NCI-H774 (cell line): Measurements from ENCODE around the gene ESR1.
"Not testable (repeated sequence)": the region's sequence is repeated elsewhere in the genome, so short reads cannot be mapped to it uniquely, and the experiment has no call there.

Experiments used
- DNase-seq: peaks from one replicate; lab custom pipeline; 2025; lab: John Stamatoyannopoulos, UW

The ESR1 gene

DNA sequence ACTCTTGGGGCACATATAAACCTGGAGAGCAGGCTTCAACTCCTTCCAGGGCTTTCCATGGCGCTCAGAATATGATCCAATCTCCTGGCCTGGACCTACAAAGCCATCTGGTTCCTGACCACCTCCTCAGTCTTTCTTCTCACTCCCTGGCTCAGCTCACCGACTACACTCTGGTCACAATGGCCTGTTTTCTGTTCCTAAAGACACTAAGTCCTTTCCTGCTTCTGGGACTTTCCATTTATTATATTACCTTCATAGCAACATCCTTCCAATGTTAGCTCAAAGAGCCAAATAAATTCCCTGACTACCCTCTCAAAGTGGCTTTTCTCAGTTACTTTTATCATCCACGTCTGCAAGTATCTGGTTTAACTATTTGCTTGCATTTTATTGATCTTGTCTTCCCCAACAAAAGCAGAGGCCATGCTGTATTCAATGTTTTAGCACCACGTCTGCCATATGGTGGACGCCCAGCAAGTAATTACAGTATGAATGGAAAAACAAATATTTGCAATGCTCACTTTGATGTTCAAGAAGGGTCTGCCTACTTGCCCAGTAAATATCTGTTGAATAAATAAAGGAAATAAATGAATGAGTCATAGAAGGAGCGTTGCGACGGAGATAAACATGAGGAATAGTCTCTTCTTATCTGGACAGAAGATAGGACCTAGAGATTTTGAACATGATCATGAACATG lies 328.4 kb downstream of the ESR1 start:
- DNase-seq, result peak; percentile 87

DNA sequence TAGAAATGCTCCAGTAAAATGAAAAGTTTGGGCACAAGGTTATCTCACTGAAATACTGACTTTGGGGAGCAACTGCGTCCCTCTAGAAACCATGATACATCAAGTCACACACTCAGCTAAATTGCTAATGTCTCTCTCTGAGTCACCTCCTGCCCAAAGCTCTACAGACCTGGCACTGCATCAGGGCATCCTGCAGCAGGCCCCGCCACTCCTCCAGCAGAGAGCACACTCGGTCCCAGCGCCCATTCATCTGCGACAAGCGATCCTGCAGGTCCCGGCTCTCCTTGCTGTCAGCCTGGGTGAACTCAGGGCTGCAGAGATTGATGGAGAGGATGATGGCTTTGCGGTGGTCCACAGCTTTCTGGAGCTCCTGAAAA lies 329.0 kb downstream of the ESR1 start:
- peak; percentile 83 for DNase-seq

DNA sequence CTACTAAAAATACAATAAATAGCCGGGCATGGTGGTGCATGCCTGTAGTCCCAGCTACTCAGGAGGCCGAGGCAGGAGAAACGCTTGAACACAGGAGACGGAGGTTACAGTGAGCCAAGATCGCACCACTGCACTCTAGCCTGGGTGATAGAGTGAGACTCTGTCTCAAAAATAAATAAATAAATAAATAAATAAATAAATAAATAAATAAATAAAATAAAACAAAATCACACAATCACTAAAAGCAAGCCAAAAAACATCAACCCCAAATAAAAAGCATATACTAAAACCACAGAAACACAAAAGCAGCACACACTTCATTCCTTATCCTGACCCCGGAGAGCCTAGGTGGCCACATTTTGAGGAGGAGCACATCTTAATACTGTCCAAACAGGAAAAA lies 330.9 kb downstream of the ESR1 start:
- not testable (repeated sequence) for DNase-seq

DNA sequence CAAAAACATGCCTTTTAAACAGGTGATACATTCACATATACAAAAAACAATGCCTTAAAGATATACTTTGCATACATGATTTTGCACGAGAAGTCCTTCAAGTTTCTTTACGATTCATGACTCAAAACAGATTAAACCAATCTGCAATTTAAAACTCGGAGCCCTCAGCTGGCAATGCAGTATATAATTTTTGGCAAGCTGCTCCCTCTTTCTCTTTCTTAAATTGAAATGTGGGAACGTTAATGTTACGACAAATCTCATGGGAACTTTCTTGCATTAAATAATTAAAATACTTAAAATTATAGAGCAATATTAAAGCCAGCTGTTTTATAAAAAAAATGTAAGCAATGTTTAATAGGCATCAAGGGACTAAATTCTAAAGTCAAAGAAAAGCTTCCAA lies 334.6 kb downstream of the ESR1 start:
- DNase-seq, result no peak

DNA sequence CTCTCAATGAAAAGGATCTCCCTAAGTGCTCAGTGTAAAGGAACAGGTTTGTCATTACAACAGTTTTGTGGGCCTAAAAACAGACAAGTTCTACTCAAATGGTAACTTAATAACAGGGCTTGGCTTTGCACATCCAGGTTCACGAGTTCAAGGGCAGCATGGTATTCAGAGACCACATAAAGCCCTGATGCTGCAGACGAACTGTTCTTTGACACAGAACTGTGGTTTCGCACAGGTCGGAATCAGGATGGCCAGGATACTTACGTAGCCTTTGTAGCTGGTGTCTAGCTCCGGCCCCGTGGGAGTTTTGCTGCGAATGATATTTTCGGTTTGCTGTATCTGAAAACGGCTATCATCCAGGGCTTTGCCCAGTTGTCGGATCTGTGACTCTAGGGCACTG lies 335.9 kb downstream of the ESR1 start:
- no peak for DNase-seq

DNA sequence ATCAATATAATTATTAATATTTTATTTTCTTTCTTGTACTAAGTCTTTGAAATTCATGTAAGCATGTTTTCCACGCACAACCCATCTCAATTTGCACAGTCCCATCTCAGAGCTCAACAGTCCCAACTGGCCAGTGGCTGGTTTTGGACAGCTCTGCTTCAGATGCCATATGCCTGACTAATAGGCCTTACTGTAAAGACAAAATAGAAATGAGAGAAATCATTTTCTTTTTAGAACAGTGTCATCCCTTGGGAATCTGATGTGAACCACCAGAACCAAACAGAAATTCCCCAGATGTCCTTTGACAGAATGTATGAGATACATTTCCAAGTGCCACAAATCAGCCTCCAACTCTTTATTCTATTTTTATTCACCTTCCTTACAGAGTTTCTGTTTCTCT lies 338.9 kb downstream of the ESR1 start:
- DNase-seq, result no peak

DNA sequence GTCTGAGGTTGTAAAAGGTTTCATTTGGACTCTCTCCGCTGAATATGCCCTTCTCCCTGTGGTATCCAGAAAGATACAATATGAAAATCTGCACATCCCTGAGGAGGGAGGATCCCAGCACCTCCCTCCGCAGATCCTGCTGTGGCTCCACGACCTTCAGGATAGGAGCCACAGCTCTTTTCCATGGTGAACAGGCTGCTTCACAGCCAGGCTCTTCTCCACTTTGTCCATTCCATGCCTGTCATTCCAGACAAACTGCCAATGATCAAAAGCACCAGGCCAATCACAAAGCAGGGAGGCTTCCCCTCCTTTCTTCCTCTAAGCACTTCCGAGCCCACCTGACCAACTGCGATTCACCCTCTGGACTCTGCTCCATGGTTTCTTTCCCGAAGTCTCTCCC lies 339.8 kb downstream of the ESR1 start:
- DNase-seq, result no peak

DNA sequence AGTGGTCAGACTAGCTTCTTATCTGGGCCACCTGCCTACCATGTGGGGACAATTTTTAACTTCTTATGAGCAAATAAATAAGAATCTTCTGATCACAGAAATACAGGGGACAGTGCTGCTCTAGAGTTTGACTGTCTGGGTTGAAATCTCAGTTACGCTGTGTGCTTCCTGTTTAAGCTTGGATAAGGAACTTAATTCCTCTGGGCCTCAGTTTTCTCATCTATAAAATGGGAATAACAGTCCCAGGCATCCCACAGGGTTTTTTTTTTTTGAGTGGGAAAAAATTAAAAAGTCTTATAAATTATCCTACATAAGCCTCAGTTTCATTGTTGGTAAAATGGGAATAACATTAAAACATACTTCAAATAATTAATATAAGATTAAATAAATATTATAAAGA lies 340.9 kb downstream of the ESR1 start:
- DNase-seq, result no peak

DNA sequence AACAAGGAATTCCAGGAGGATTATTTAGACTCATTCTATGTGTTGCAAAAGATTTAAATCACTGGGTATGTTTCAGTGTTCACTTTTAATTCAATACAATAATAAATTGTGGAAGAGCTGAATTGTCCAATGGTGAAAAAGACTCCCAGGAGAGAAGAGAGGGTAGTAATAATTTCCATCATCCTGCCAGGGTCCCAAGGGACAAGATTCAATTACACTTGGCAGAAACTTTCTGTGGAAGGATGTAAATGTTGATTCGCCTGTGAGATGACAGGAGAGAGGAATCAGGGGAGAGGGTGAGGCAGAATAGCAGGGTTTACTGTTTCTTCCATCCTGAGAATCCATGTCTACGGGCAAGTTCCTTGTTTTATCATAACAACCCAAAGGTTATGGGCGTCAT lies 342.7 kb downstream of the ESR1 start:
- no peak for DNase-seq

DNA sequence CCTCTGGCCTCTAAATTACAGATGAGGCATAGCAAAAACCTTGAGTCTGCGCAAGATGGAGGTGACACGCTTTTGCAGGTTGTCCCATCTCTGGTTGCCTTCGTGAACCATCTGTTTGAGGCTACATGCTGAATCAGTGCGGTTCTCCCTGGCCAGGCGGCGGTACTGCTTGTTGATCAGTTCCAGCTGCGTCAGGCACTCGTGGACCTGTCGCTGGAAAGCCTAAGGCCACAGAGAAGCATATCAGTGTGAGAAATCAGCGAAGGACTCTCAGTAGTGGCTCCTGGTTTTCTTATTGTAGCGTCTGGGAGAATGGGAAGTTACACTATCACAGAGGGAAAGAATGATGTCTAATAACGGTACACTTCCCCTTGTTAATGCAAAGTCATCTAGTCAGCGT lies 344.4 kb downstream of the ESR1 start:
- DNase-seq, result no peak

DNA sequence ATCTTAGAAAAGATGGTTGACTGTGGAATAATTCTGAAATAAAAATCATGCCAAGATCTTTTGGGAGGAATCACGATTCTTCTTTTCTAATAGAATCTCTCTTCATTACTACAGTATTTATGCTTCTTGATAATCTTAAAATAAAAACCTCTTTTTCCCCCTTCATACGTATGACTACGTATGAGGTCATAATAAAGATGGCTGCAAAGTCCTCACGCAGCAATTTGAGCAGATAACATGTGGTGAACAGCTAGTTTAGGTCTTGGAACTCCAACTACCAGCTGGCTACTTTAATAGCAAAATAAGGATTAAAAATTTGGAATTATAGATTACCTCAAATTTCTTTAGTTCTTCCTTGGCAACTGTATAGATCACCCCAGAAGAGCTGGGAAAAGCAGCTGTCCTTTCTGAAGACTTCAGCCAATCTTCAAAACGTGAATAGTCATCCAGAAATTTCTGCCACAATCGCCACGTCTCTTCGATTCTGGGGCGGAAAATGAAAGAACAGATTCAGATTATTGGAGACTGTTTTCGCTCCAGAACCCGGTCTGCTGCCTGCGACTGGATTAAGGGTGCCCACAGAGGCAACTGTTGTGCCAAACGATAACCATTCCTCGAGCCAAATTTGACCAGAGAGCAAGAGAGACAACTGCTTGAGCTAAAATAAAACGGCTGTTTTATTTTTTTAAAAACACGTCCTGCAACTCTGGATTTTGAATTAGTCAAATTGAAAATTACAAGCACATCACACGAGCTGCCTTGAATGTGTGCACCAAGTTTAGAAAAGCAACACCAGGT lies 347.3 kb downstream of the ESR1 start:
- DNase-seq, result no peak

DNA sequence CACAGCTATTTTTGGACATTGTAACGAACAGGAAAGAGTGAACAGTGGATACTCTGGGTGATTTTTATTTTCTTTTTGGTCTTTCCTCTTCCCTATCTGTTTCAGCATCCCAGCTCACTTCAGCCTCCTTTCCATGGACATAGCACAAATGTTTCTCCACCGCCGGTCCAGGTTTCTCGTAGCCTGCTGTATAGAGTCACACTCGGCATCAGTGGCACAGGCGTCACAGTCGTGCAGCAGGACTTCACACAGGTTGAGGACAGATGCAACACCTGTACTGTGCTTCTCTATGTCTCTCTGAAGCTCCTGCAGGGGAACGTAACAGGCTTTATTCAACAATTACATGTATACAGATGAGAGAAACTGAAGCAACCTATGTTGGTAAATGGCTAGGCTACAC lies 348.3 kb downstream of the ESR1 start:
- DNase-seq, result no peak

DNA sequence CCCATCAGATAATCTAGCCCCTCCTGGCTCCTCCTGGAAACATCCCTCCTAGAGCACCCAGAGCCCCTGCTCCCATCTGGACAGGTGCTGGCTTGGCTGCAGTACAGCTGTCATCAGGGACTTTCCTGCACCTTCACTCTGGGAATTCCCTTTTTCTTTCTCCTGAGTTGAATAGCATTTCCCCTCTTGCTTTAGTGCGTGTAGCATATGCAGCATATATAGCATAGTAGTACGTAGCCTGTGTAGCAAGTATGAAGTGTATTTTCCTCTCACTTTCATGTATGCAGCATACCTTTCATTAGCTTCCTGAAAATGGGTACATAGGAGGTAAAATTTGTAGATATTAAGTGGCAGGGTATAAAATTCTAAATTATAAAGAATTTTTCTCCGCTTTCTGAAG lies 352.9 kb downstream of the ESR1 start:
- no peak for DNase-seq

DNA sequence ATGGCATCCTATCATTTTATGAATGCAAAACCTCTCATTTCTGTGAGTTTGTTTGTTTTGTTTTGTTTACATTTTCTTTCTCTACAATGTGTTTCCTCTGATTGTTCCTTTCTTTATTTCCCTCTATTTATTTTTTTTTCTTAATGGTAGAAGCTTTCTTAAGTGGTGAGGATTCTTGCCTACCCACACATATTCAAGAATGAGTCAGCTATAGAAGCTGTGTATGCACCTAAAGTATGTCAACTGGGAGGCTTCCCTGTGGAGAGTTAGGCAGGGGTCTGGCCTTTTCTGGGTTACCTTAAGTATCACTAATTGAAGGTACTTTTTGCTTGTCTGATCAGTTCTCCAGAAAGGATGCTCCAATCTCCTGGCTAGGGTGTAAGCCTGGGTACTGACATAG lies 354.0 kb downstream of the ESR1 start:
- DNase-seq, result no peak

DNA sequence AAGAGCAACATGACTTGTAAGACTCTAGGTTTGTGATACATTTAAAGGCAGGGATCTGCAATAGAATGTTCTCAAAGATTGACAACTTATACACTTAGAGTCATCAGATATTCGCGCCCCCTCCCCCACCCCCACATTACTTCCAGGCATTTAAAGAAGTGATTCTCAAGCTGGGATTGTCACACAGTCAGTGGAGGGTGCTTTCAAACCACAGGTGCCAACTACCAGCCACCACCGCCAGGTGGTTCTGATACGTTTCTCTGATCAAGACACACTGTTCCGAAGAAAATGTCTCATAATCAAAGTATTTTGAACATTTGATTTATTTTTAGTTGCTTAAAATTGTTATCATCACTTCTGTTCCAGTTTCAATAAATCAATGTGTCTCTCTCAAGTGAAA lies 357.5 kb downstream of the ESR1 start:
- no peak for DNase-seq

DNA sequence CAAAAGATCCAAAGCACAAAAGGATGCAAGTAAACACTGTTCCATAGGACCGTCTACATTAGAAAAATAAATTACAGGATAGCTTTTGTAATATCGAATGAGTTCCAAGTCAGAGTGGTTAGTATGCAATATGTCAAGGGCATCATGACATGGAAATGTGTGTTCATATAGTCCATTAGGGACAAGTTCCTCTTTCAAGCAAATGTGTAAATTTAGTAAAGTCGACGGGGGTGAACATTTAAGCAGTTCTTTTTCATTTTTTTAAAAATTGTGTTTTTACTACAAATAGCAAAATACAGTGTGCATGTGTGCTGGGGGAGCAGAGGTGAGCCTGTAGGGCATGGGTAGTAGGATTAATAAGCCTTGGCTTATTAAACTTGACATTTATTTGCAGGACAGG lies 359.0 kb downstream of the ESR1 start:
- no peak for DNase-seq

DNA sequence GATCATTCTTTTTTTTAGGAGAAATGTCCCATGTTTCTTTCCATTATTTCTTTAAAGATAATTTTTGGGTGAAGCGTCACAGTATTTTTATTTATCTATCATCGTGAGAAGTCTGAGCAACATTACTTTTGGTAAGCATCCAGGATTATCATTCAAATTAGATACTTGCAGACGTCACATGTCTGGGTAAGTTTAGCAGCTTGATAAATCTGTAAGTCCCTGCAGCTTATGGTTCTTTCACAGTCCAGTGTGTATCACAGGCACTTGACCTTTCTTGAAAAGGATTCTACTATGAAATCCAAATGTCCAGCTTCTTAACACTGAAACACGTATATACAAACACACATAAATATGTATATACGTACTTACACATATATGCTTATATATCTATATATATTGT lies 359.4 kb downstream of the ESR1 start:
- no peak for DNase-seq

DNA sequence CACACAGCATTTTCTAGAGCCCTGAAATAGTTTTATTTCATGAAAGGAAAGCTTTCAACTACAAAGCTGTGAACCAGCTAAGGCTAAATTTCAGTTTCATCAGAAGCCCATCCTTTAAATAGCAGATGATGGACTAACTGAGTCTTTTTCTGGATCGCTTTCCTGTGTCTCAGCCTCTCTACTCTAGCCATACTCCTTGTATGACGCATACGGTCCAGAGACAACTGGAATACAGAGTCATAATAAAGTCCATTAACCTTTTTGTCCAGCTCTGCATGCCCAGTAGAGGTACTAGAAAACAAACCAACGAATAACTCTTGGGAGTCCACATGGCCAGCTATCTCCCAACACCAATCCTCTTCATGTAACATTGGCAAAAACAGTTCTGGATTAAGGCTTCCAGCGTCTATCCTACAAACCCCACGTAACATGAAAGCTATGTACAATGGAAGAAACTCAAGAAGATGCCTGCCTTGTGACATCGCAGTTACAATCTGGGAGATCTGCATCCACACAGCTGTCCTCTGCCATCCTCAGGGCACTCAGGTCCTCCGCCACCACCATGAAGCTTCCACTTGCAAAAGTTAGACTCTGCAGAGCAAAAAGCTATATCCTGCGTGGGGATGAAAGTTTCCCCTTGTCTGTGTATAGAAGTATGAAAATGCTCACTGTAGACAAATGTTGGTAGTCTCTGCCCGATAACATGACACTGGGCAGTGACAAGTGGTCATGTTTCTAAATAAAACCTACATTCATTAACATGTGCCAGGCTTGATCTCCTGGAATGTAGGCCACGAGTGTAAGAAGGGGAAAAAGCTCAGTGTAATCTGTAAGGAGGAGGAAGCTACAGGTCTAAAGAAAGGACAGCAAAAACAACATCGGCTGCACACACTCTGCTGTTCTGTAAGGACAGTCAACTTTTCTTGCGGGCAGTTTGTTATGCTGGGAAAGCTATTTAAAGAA lies 360.4 kb downstream of the ESR1 start:
- DNase-seq, result no peak

DNA sequence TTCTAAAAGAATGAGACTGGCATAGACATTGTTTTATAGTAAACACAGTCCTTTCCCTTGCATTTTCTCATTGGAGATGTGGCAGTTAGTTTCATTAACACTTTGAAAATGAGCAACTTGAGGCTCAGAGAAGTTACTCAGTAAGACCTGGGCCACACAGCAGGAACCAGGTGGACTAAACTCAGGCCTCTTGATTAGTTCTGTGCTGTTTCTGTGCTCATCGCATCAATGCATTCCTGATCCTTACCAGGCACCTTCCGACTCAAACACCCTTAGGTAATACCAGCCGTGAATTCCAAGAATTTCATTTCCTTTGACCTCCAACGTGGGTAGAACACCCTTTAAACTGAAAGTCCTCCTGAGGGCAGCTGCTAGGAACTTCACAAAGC lies 362.8 kb downstream of the ESR1 start:
- no peak for DNase-seq

DNA sequence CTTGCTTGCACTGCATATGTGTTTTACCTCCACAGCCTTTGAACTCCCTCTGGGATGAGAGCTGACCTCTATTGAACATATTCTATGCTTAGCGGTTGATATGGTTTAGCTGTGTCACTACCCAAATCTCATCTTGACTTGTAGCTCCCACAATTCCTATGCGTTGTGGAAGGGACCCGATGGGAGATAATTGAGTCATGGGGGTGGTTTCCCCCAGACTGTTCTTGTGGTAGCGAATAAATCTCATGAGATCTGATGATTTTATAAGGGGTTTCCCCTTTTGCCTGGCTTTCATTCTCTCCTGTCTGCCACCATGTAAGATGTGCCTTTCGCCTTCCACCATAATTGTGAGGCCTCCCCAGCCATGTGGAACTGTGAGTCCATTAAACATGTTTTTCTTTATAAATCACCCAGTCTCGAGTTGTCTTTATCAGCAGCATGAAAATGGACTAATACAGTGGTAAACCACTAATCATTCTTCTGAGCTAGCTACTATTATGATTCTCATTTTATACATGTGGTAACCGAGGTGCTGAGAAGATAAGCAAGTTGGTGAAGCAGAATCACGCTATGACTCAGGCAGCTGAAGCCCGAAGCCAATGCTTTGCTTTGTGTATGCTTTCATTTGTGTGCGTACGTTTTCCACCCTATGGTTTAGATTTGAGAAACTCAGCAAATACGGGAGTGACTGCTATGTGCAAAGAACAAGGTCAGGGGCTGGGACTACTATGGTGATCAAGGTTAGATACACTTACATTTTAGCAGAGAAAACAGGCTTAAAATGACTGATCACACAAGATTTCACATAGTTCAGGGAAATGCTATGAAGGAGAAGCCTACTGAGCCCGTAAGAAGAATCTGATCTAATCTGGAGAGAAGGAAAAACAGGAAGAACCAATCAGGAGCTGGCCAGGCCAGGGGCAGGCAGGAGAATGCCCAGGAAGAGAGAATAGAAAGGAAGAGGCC lies 363.5 kb downstream of the ESR1 start:
- no peak for DNase-seq

DNA sequence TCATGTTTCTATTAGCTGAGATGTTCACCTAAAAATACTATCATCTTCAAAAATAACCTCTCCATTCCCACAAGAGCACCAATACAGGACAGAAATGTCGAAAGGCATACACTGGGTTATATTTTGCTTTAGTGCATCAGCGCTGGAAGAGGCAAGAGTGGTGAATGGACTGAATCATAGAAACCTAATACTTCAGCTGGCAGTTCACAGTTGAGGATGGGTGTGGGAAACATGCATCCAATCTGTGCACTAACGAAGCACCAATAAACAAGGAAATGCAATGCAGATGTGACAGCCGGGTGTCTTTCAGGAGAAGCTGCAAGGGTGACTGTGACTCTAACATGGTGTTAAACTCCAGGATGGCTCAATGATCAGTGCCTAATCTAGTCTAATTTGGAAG lies 365.8 kb downstream of the ESR1 start:
- no peak for DNase-seq

DNA sequence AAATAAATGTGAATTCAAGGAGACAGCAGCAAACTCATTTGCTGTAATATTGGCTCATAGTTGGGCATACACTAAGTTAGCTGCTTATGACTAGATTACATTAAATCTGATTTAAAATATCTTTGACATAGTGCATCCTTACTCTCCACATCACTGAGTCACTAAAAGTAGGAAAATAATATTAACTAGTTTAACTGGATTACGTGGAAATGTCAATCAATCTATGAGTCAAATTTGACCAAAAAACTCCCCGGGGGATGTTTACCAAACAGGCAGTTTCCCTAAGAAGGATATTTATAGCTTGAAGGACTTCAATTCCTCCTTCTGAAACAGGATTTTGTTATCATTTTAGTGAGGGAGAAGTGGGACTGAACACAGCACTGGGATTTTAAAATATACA lies 366.5 kb downstream of the ESR1 start:
- no peak for DNase-seq
